ACC112 (cell line): ENCODE results near the gene PI4K2A.

Experiments used
- H2AFZ ChIP-seq: fragments of 200-600 bp; sonication (generic); one replicate; pipeline ENCODE4 v1.6.0; 2017; ENCODE audit warnings: antibody characterized with exemption, low read length; ENCODE audit not compliant: unreplicated experiment
- H3K27ac ChIP-seq: fragments of 200-600 bp; sonication (generic); 2 replicates; pipeline ENCODE4 v1.5.1; 2014; ENCODE audit warnings: low read depth, mild to moderate bottlenecking, antibody characterized with exemption, low read length, moderate library complexity
- H3K27me3 ChIP-seq: fragments of 200-600 bp; sonication (generic); 2 replicates; pipeline ENCODE4 v1.6.1; 2014; ENCODE audit warnings: mild to moderate bottlenecking, antibody characterized with exemption, low read length, moderate library complexity, mixed read lengths; ENCODE audit not compliant: insufficient read depth
- H3K36me3 ChIP-seq: fragments of 200-600 bp; sonication (generic); 2 replicates; pipeline ENCODE4 v1.6.1; 2016; ENCODE audit warnings: mild to moderate bottlenecking, antibody characterized with exemption, low read length, moderate library complexity, mixed read lengths; ENCODE audit not compliant: insufficient read depth
- H3K4me1 ChIP-seq: fragments of 200-600 bp; sonication (generic); one replicate; pipeline ENCODE4 v1.6.1; 2016; ENCODE audit warnings: low read length, mixed read lengths; ENCODE audit not compliant: insufficient read depth, unreplicated experiment, control insufficient read depth
- H3K4me3 ChIP-seq: fragments of 200-600 bp; sonication (generic); 2 replicates; pipeline ENCODE4 v1.5.1; 2014; ENCODE audit warnings: mild to moderate bottlenecking, low read depth, low read length
- H3K79me2 ChIP-seq: fragments of 200-600 bp; sonication (generic); one replicate; pipeline ENCODE4 v1.6.0; 2016; ENCODE audit warnings: low read length; ENCODE audit not compliant: control insufficient read depth, unreplicated experiment, insufficient read depth

The PI4K2A gene

DNA sequence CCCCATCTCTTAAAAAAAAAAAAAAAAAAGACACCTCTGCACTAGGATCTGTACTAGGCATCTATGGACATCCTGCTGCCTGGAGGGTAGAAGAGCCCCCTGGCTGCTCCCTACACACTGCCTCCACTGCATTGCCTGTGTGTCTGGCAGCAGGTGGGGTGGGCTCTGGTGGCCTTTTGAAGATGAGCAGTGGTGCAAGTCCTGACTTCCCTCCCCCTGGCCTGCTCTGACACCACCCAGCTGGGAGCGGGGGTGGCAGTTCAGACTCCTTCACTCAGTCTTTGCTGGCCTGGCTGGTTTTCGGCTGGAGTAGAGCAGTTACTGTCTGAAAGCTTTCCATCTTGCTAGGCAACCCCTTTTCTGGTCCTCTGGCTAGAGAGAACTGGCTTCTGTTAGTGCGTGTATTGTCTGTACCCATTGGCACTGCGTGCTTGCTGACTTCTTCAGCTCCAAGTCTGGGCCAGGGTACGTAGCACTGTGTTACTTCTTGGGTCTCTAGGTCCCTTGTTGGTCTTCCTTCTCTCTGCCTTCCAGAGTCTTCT lies 33.3 kb upstream of the PI4K2A start:
- no peaks in the 10 kb centered on the region for H3K27me3 ChIP-seq
- no peaks in the 10 kb centered on the region for H3K36me3 ChIP-seq
- no peak overlapping the region for H3K27ac ChIP-seq
- H3K79me2 ChIP-seq, result no peaks in the 10 kb centered on the region
- H3K4me3 ChIP-seq, result no peak overlapping the region
- no peak overlapping the region for H2AFZ ChIP-seq
- no peaks in the 10 kb centered on the region for H3K4me1 ChIP-seq

DNA sequence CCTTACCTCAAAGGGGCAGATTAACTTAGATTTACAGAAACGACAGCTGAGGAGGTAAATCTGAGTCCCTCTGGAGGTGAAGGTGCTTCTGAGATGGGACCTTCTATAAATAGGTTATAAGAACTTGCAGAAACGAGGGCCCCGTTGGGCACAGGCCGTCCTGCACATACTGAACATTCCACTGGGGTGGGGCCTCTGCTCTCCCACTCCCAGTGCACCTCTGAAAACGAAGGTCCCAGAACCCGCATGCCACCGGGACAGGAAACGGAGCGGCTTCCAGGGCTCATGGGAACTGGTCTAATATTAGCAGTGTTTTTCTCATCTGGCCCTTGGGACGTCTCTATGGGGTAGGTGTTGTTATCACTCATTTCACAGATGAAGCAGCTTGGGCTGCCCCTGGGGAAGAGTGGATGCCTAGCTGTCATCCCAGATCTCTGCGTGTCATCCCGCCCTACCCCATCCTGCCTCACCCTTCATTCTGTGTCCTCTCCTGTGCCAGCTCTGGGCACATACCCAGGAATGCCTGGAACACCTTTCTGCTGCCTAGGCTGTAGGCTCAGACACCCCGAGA lies 31.4 kb upstream of the PI4K2A start:
- no peak overlapping the region for H3K4me3 ChIP-seq
- H3K36me3 ChIP-seq, result no peaks in the 10 kb centered on the region
- no peaks in the 10 kb centered on the region for H3K27me3 ChIP-seq
- H3K4me1 ChIP-seq, result no peaks in the 10 kb centered on the region
- H3K27ac ChIP-seq, result no peak overlapping the region
- no peak overlapping the region for H2AFZ ChIP-seq
- H3K79me2 ChIP-seq, result no peaks in the 10 kb centered on the region

DNA sequence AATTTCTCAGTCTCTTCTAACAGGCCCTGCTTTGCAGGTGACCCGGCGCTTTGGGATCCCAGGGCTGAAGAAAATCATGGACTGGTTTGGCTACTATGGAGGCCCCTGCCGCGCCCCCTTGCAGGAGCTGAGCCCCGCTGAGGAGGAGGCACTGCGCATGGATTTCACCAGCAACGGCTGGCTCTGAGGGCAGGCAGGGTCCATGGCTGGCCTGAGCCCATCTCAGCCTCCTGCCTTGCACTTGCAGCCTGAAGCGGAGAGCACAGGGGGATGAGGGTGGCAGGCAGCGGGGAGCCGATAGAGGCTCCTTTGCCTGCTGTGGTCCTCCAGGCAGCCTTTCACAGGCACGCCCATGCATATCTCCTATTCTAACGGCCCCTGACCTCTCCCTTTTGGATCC lies 29.0 kb upstream of the PI4K2A start:
- Histone ChIP-seq H3K36me3 (no peaks in the 10 kb centered on the region), H3K27me3 (no peaks in the 10 kb centered on the region), H2AFZ (no peak overlapping the region), H3K79me2 (no peaks in the 10 kb centered on the region), H3K27ac (no peak overlapping the region), H3K4me3 (no peak overlapping the region), H3K4me1 (no peaks in the 10 kb centered on the region)

DNA sequence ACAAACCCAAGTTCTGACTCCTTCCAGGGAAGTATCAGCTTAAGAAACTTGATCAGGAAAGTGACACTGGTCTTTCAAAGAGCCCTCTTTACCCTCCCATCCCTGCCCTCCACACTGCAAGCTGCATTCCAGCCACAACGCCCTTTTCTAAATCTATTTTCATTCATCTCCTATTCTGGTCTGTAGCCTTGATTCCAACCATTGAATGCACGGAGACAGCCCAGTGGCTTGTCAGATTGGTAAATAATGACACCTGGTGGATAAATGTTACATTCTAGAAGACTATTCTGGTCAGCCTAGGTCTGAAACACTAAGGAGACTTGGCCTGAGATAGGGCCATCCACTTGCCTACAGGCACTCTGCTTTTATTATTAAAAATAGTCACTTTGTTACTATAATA lies 28.1 kb upstream of the PI4K2A start:
- no peaks in the 10 kb centered on the region for H3K36me3 ChIP-seq
- no peaks in the 10 kb centered on the region for H3K4me1 ChIP-seq
- H3K27me3 ChIP-seq, result no peaks in the 10 kb centered on the region
- H3K79me2 ChIP-seq, result no peaks in the 10 kb centered on the region
- H2AFZ ChIP-seq, result no peak overlapping the region
- no peak overlapping the region for H3K27ac ChIP-seq
- no peak overlapping the region for H3K4me3 ChIP-seq

- Histone ChIP-seq H3K4me1 (no peaks in the 10 kb centered on the region), H2AFZ (no peak overlapping the region), H3K4me3 (no peak overlapping the region), H3K27ac (no peak overlapping the region), H3K27me3 (no peaks in the 10 kb centered on the region), H3K36me3 (no peaks in the 10 kb centered on the region), H3K79me2 (no peaks in the 10 kb centered on the region)
Measured at GRCh38 chr10:97618285-97618684, 22.2 kb upstream of the PI4K2A start.

GRCh38 chr10:97618733-97619132 lies 21.7 kb upstream of the PI4K2A start:
- no peak overlapping the region for H3K27ac ChIP-seq
- H3K36me3 ChIP-seq, result no peaks in the 10 kb centered on the region
- no peaks in the 10 kb centered on the region for H3K79me2 ChIP-seq
- no peaks in the 10 kb centered on the region for H3K27me3 ChIP-seq
- H2AFZ ChIP-seq, result no peak overlapping the region
- H3K4me1 ChIP-seq, result no peaks in the 10 kb centered on the region
- no peak overlapping the region for H3K4me3 ChIP-seq

DNA sequence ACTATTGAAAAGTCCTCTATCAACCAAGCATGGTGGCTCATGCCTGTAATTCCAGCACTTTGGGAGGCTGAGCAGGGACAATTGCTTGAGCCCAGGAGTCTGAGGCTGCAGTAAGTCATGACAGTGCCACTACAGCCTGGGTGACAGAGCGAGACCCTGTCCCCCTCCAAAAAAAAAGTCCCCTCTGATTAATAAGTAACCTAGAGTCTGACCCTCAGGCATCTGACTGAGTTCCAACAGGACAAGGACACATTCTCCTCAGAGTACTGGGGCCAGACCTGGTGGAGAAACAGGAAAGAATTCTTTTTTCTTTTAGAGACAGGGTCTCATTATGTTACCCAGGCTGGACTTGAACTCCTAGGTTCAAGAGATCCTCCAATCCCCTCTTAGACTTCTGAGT lies 17.2 kb upstream of the PI4K2A start:
- H3K79me2 ChIP-seq, result no peaks in the 10 kb centered on the region
- no peak overlapping the region for H3K27ac ChIP-seq
- no peaks in the 10 kb centered on the region for H3K36me3 ChIP-seq
- H3K4me3 ChIP-seq, result no peak overlapping the region
- H3K4me1 ChIP-seq, result no peaks in the 10 kb centered on the region
- H2AFZ ChIP-seq, result no peak overlapping the region
- H3K27me3 ChIP-seq, result no peaks in the 10 kb centered on the region

DNA sequence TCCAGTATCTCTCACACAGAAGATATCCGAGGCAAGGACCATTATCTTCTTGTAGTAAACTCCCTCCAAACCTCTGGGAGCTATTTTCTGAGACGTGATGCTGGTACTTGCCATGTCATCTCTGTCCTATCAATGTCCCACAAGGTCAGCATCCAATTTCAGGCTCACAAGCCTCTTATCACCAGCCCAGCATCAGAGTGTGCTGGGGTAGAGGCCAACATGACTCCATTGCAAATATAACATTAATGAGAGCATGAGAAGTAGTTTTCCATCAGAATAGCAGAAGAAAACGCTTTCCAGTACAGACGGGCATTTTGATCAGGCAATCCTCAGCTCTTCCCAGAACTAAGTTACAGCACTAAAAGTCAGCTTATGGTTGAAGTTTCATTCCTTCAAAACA lies 12.7 kb upstream of the PI4K2A start:
- H3K27me3 ChIP-seq, result no peaks in the 10 kb centered on the region
- no peak overlapping the region for H2AFZ ChIP-seq
- no peaks in the 10 kb centered on the region for H3K36me3 ChIP-seq
- H3K79me2 ChIP-seq, result no peaks in the 10 kb centered on the region
- no peak overlapping the region for H3K27ac ChIP-seq
- no peaks in the 10 kb centered on the region for H3K4me1 ChIP-seq
- H3K4me3 ChIP-seq, result no peak overlapping the region

DNA sequence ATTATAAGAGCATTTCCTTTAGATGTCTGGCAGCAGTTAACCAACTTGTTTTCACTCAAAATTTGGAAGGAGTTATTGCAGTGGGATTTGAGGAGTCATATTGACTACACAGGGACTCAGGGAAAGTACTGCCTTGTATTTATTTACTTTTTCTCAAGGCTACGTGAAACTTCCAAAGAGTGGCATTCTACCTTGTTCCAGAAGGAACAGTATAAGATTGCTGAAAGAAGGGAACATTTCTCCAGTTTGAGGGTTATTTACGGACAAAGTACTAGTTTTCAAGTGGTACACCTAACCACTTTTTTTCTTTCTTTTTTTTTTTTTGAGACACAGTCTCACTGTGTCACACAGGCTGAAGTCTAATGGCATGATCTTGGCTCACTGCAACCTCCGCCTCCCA lies 12.2 kb upstream of the PI4K2A start:
- H3K27me3 ChIP-seq, result no peaks in the 10 kb centered on the region
- no peaks in the 10 kb centered on the region for H3K4me1 ChIP-seq
- H3K27ac ChIP-seq, result no peak overlapping the region
- H3K36me3 ChIP-seq, result no peaks in the 10 kb centered on the region
- no peak overlapping the region for H3K4me3 ChIP-seq
- no peaks in the 10 kb centered on the region for H3K79me2 ChIP-seq
- H2AFZ ChIP-seq, result no peak overlapping the region

- Histone ChIP-seq H3K27ac (no peak overlapping the region), H2AFZ (no peak overlapping the region), H3K79me2 (no peaks in the 10 kb centered on the region), H3K36me3 (no peaks in the 10 kb centered on the region), H3K27me3 (no peaks in the 10 kb centered on the region), H3K4me1 (no peaks in the 10 kb centered on the region), H3K4me3 (no peak overlapping the region)
Measured at GRCh38 chr10:97629289-97629688, 11.2 kb upstream of the PI4K2A start.

GRCh38 chr10:97631098-97631497 lies 9.4 kb upstream of the PI4K2A start:
- H3K4me3 ChIP-seq, result no peak overlapping the region
- no peak overlapping the region for H3K27ac ChIP-seq
- H2AFZ ChIP-seq, result no peak overlapping the region
- no peaks in the 10 kb centered on the region for H3K4me1 ChIP-seq
- H3K79me2 ChIP-seq, result no peaks in the 10 kb centered on the region
- H3K36me3 ChIP-seq, result no peaks in the 10 kb centered on the region
- no peaks in the 10 kb centered on the region for H3K27me3 ChIP-seq
